ENCODE data around the gene PTCHD1. TPM values are rescaled to one million over a fixed set of nuclear protein-coding genes. Genes with fewer than 3 reads are reported as not detected.

PTCHD1 gene
- total and polyA plus RNA-seq, 8 donors: under 0.01 to 0.16 (median 0.04) TPM; not detected in 1

DNA sequence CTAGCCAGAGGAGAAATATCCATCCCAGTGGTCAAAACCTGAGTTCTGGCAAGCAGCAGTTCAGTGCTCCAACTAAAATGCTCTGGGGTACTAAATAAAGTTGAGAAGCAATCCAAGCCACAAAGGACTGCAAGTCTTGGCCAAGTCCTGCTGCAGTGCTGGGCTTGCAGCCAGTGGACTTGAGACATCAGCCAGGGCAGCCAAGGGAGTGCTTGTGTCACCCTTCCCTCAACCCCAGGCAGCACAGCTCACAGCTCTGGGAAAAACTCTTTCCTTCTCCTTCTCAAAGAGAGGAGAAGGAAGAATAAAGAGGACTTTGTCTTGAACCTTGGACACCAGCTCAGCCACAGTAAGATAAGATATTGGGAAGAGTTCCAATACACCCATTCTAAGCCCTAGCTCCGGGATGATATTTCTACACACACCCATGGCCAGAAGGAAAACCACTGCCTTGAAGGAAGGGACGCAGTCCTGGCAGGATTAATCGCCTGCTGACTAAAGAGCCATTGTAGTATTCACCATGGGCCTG, 99.8 kb downstream of the PTCHD1 start:
- DNase-seq: peak in 5 of 6 donors; percentile 34 to 65 (median 58)
- Histone ChIP-seq H3K27me3 (no peaks in the 10 kb centered on the region), H3K36me3 (no peaks in the 10 kb centered on the region), H3K4me1 (no peaks in the 10 kb centered on the region), H3K9me3 (no peaks in the 10 kb centered on the region), H3K4me3 (no peak overlapping the region), H3K27ac (no peak overlapping the region)
- 20 to 50% methylated on average over 3 of the region's 3 CpGs for WGBS, 2 donors
- no peak for FAIRE-seq
- TF ChIP-seq, protein P1, sequence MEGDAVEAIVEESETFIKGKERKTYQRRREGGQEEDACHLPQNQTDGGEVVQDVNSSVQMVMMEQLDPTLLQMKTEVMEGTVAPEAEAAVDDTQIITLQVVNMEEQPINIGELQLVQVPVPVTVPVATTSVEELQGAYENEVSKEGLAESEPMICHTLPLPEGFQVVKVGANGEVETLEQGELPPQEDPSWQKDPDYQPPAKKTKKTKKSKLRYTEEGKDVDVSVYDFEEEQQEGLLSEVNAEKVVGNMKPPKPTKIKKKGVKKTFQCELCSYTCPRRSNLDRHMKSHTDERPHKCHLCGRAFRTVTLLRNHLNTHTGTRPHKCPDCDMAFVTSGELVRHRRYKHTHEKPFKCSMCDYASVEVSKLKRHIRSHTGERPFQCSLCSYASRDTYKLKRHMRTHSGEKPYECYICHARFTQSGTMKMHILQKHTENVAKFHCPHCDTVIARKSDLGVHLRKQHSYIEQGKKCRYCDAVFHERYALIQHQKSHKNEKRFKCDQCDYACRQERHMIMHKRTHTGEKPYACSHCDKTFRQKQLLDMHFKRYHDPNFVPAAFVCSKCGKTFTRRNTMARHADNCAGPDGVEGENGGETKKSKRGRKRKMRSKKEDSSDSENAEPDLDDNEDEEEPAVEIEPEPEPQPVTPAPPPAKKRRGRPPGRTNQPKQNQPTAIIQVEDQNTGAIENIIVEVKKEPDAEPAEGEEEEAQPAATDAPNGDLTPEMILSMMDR (IDR thresholded peaks at IDR 0.05): no peak
- ATAC-seq: peak; percentile 73 to 94 (median 91)
- intact Hi-C loops (cut with DNase I): no loop called here

DNA sequence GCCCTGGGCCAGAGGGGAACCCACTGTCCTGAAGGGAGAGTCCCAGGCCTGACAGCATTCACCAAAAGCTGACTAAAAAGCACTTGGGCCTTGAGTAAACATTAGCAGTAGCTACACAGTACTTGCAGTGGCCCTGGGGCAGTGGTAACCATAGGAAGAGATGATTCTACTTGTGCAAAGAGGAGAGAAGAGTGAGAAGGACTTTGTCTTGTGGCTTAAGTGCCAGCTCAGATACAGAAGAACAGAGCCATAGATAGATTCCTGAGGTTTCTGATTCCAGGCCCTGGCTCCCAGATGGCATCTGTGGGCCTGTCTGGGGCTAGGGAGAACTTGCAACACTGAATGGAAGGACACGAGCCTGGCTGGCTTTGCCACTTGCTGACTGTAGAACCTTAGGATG, 100.5 kb downstream of the PTCHD1 start:
- Histone ChIP-seq H3K4me1 (no peaks in the 10 kb centered on the region), H3K27ac (no peak overlapping the region), H3K36me3 (no peaks in the 10 kb centered on the region), H3K9me3 (no peaks in the 10 kb centered on the region), H3K27me3 (no peaks in the 10 kb centered on the region), H3K4me3 (no peak overlapping the region)
- FAIRE-seq (no peak), DNase-seq (no peak), ATAC-seq (peak in 2 of 4 donors; percentile 49 to 54)
- TF ChIP-seq, protein P1 (IDR thresholded peaks at IDR 0.05): no peak
- WGBS, 2 donors: 79 to 86% methylated on average over 1 of the region's 1 CpG
- intact Hi-C loops (cut with DNase I): no loop called here

DNA sequence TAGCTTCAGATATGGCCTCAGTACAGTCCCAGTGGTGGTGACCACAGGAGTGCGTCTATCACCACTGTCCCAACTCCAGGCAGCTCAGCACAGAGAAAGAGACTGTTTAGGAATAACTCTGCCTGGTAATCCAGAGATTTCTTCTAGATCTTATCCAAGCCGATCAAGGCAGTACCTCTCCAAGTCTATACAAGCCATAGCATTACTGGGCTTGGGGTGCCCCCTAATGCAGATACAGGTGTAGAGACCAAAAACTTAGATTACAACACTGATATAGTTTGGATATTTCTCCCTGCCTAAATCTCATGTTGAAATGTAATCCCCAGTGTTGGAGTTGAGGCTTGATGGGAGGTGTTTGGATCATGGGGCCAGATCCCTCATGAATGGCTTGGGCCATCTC, 100.9 kb downstream of the PTCHD1 start:
- Histone ChIP-seq H3K27me3 (no peaks in the 10 kb centered on the region), H3K4me1 (no peaks in the 10 kb centered on the region), H3K36me3 (no peaks in the 10 kb centered on the region), H3K9me3 (no peaks in the 10 kb centered on the region), H3K27ac (no peak overlapping the region), H3K4me3 (no peak overlapping the region)
- ATAC-seq (no peak), FAIRE-seq (no peak), DNase-seq (no peak)
- intact Hi-C loops (cut with DNase I): no loop called here
- TF ChIP-seq, protein P1 (IDR thresholded peaks at IDR 0.05): no peak
- 93% methylated on average over 2 of the region's 2 CpGs for WGBS, 2 donors

DNA sequence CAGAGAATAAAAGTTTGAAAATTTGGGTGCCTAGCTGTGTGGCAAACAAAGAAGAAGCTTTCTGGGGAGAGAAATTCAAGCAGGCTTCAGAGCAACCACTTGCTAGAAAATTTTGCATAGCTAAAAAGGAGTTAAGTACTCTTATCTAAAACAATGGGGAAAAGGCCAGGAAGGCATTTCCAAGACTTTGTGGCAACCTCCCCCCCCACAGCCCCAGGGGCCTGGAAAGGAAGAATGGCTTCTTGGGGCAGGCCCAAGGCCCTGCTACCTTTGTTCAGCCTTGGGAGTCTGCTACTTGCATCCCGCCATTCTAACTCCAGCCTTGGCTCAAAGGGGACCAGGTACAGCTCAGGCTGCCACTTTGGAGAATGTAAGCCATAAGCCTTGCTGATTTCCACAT, 102.2 kb downstream of the PTCHD1 start:
- ATAC-seq: no peak
- WGBS, 2 donors: 80 to 98% methylated on average over 1 of the region's 1 CpG
- H3K4me1 ChIP-seq: no peaks in the 10 kb centered on the region
- no peak for DNase-seq
- TF ChIP-seq, protein P1 (IDR thresholded peaks at IDR 0.05): no peak
- FAIRE-seq: no peak
- H3K27me3 ChIP-seq: peaks cover 0 to 3% (median 0%) of the 10 kb centered on the region in 4 donors
- intact Hi-C loops (cut with DNase I): no loop called here
- no peaks in the 10 kb centered on the region for H3K36me3 ChIP-seq
- H3K4me3 ChIP-seq: no peak overlapping the region
- no peaks in the 10 kb centered on the region for H3K9me3 ChIP-seq
- no peak overlapping the region for H3K27ac ChIP-seq

DNA sequence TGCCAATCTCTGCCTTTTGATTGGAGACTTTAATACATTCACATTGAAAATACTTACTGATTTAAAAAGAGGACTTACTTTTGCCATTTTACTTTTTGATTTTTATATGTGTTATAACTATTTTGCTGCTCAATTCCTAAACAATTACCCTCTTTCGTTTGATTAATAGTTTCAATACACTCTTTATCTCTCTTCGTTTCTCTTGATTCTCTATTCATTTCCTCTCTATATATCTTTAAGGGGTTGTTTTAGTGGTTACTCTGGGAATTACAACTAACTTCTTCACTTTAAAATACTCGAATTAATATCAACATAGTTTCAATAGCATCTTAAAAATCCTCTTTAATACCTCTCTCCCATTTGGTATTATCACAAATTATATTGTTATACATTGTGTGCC, 116.6 kb downstream of the PTCHD1 start:
- no peak for DNase-seq
- no peak overlapping the region for H3K27ac ChIP-seq
- H3K36me3 ChIP-seq: no peaks in the 10 kb centered on the region
- FAIRE-seq: no peak
- no peak overlapping the region for H3K4me3 ChIP-seq
- intact Hi-C loops (cut with DNase I): no loop called here
- no peaks in the 10 kb centered on the region for H3K27me3 ChIP-seq
- H3K9me3 ChIP-seq: no peaks in the 10 kb centered on the region
- no peaks in the 10 kb centered on the region for H3K4me1 ChIP-seq
- TF ChIP-seq, protein P1 (IDR thresholded peaks at IDR 0.05): no peak
- 37 to 39% methylated on average over 3 of the region's 3 CpGs for WGBS, 2 donors
- ATAC-seq: no peak
